PC-9 (cell line): ENCODE results near the gene RNF126. TPM values are rescaled to one million over a fixed set of nuclear protein-coding genes. Genes with fewer than 3 reads are reported as not detected.
A peak's percentile ranks its signal among the peaks of the same experiment; 100 is the strongest.
"Not testable (repeated sequence)": the region's sequence is repeated elsewhere in the genome, so short reads cannot be mapped to it uniquely, and the experiment has no call there.

Experiments
- BruUV-seq: library from RNA; stranded (reverse); fragments of 400-500 nt; replicated peaks from 2 replicates; lab custom pipeline; 2021; lab: Mats Ljungman, UMichigan
- CTCF ChIA-PET: fragments of 300-600 bp; sonication (Branson Sonifier 250); formaldehyde crosslinking; loops from one replicate; lab custom pipeline; 2022; ENCODE audit warnings: antibody characterized with exemption; lab: Charles Lee
- POLR2A ChIA-PET: fragments of 300-600 bp; sonication (Branson Sonifier 250); formaldehyde crosslinking; loops from one replicate; lab custom pipeline; 2022; ENCODE audit warnings: antibody characterized with exemption; ENCODE audit not compliant: unreplicated experiment; lab: Charles Lee
- DNase-seq, 2 experiments: peaks; one replicate each; pipeline versions ENCODE4 v3.0.0 to v3.0.0-alpha.2; 2015 to 2022; ENCODE audit warnings: mixed read lengths in 1 of 2
- H2AFZ ChIP-seq: fragments of 200-600 bp; sonication (generic); 2 replicates; pipeline ENCODE4 v1.8.1; 2017; ENCODE audit warnings: antibody characterized with exemption
- H3F3A ChIP-seq: fragments of 200-600 bp; sonication (generic); 2 replicates; pipeline ENCODE4 v1.8.1; 2017; ENCODE audit warnings: antibody characterized with exemption, mild to moderate bottlenecking, low read depth; ENCODE audit not compliant: insufficient read depth
- H3K27ac ChIP-seq: fragments of 200-600 bp; sonication (generic); 2 replicates; pipeline ENCODE4 v1.6.1; 2016; ENCODE audit warnings: mixed run types
- H3K27me3 ChIP-seq: fragments of 200-600 bp; sonication (generic); 2 replicates; pipeline ENCODE4 v1.6.1; 2016; ENCODE audit warnings: low read depth, mixed run types; ENCODE audit not compliant: insufficient read depth
- H3K36me3 ChIP-seq: fragments of 200-600 bp; sonication (generic); 2 replicates; pipeline ENCODE4 v1.6.1; 2016; ENCODE audit warnings: low read depth, mixed run types
- H3K4me1 ChIP-seq: fragments of 200-600 bp; sonication (generic); replicated peaks from 2 replicates; pipeline ENCODE4 v1.6.1; 2016; ENCODE audit warnings: mixed run types; ENCODE audit not compliant: insufficient read depth
- H3K4me2 ChIP-seq: fragments of 200-600 bp; sonication (generic); 2 replicates; pipeline ENCODE4 v1.6.1; 2017; ENCODE audit warnings: mixed run types
- H3K4me3 ChIP-seq: fragments of 200-600 bp; sonication (generic); 2 replicates; pipeline ENCODE4 v1.6.1; 2016; ENCODE audit warnings: mixed run types
- H3K79me2 ChIP-seq: fragments of 200-600 bp; sonication (generic); 2 replicates; pipeline ENCODE4 v1.6.1; 2017; ENCODE audit warnings: low read depth, mixed run types
- H3K9me2 ChIP-seq: fragments of 200-600 bp; sonication (generic); 2 replicates; pipeline ENCODE4 v1.8.1; 2017; ENCODE audit warnings: mild to moderate bottlenecking; ENCODE audit not compliant: insufficient read depth
- H3K9me3 ChIP-seq: fragments of 200-600 bp; sonication (generic); 2 replicates; pipeline ENCODE4 v1.8.1; 2016; ENCODE audit warnings: low read depth; ENCODE audit not compliant: insufficient read depth
- H4K20me1 ChIP-seq: fragments of 200-600 bp; sonication (generic); 2 replicates; pipeline ENCODE4 v1.8.1; 2017; ENCODE audit not compliant: insufficient read depth
- EZH2 ChIP-seq: fragments of 200-600 bp; sonication (generic); IDR thresholded peaks from 2 replicates; pipeline ENCODE4 v1.8.0; 2017; ENCODE audit warnings: antibody characterized with exemption, low read depth
- intact Hi-C: fragments of 100-400 bp; cut with micrococcal nuclease; formaldehyde crosslinking; loops from one replicate; pipeline ENCODE4 v1.10.0; 2022; ENCODE audit not compliant: unreplicated experiment
- total RNA-seq: library from RNA; stranded (reverse); gene quantifications from 2 replicates; pipeline ENCODE4 v1.2.3, GENCODE V29; 2021
- TF ChIP-seq, protein P1 (sequence below): fragments of 200-600 bp; sonication (generic); conservative IDR thresholded peaks from 2 replicates; pipeline ENCODE4 v1.6.1; 2017; ENCODE audit warnings: mixed run types, antibody characterized with exemption, mild to moderate bottlenecking, moderate library complexity

The RNF126 gene
- total RNA-seq, 1 experiment from 2014 or later, result 54.4 TPM

DNA sequence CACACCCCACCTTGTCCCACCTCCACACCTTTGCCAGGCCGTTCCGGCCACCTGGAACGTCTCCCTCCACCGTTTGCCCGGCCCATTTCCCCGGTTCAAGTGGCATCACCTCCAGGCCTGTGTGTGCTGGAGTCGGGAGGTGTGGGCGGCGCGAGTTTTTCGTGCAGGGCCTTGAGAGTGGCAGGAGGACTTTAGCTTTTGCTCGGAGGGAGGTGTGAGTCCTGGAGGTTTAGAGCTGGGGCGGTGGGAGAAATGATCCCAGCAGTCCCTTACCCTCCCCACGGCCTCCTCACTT, 41.4 kb upstream of the RNF126 start:
- H3K9me2 ChIP-seq, result no peaks in the 10 kb centered on the region
- no peak overlapping the region for H2AFZ ChIP-seq
- no peak overlapping the region for H3K4me3 ChIP-seq
- no peaks in the 10 kb centered on the region for H3K79me2 ChIP-seq
- DNase-seq, result no peak
- no TSS peak for BruUV-seq
- intact Hi-C loops, result no loop called here
- no peaks in the 10 kb centered on the region for H3K36me3 ChIP-seq
- H3K9me3 ChIP-seq, result no peaks in the 10 kb centered on the region
- TF ChIP-seq, protein P1, sequence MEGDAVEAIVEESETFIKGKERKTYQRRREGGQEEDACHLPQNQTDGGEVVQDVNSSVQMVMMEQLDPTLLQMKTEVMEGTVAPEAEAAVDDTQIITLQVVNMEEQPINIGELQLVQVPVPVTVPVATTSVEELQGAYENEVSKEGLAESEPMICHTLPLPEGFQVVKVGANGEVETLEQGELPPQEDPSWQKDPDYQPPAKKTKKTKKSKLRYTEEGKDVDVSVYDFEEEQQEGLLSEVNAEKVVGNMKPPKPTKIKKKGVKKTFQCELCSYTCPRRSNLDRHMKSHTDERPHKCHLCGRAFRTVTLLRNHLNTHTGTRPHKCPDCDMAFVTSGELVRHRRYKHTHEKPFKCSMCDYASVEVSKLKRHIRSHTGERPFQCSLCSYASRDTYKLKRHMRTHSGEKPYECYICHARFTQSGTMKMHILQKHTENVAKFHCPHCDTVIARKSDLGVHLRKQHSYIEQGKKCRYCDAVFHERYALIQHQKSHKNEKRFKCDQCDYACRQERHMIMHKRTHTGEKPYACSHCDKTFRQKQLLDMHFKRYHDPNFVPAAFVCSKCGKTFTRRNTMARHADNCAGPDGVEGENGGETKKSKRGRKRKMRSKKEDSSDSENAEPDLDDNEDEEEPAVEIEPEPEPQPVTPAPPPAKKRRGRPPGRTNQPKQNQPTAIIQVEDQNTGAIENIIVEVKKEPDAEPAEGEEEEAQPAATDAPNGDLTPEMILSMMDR, result no peak
- no peak for TF ChIP-seq EZH2
- H3F3A ChIP-seq, result peaks cover 30% of the 10 kb centered on the region
- ChIA-PET CTCF (no interaction called here), POLR2A (no interaction called here)
- H3K4me1 ChIP-seq, result no peaks in the 10 kb centered on the region
- no peaks in the 10 kb centered on the region for H4K20me1 ChIP-seq
- 0 out of 2 replicates have a peak overlapping the region, but pooled peaks have one; percentile 13 for H3K4me2 ChIP-seq
- H3K27ac ChIP-seq, result no peak overlapping the region
- no peaks in the 10 kb centered on the region for H3K27me3 ChIP-seq

DNA sequence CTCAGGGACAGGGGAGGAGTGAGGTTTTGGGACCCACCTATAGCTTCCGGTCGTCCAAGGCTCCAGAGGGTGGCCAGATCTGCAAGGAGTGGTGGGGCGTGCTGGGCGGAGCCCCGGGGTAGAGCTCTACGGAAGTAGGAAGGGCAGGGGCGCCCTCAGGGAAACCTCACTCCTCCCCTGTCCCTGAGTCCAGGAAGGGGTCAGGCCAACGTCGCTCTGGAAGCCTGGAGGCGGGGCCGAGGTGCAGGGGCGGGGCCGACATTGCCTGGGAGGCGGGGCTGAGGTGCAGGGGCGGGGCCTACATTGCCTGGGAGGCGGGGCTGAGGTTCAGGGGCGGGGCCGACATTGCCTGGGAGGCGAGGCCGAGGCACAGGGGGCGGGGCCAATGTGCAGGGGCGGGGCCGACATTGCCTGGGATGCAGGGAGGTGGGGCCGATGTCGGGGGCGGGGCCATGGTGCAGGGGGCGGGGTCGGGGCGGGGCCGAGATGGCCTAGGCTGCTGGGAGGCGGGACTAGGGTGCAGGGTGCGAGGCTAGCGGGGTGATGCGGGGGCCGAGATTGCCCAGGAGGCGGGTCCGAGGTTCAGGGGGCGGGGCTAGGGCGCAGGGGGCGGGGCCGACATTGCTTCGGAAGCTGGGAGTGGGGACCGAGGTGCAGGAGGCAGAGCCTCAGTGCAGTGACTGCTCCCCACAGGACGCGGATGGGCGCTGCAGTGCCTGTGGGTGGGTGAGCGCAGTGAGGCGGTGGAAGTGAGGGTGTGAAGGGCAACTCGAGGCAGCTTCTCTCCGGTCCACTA, 40.8 kb upstream of the RNF126 start:
- POLR2A ChIA-PET, result no interaction called here
- CTCF ChIA-PET, result no interaction called here
- H2AFZ ChIP-seq, result no peak overlapping the region
- no peaks in the 10 kb centered on the region for H3K36me3 ChIP-seq
- no TSS peak for BruUV-seq
- no peaks in the 10 kb centered on the region for H3K4me1 ChIP-seq
- TF ChIP-seq, protein P1, result no peak
- no peak for TF ChIP-seq EZH2
- H3F3A ChIP-seq, result peaks cover 30% of the 10 kb centered on the region
- 0 out of 2 replicates have a peak overlapping the region, but pooled peaks have one; percentile 13 for H3K4me2 ChIP-seq
- no peaks in the 10 kb centered on the region for H3K27me3 ChIP-seq
- no peaks in the 10 kb centered on the region for H3K79me2 ChIP-seq
- no peak overlapping the region for H3K27ac ChIP-seq
- H3K9me2 ChIP-seq, result no peaks in the 10 kb centered on the region
- DNase-seq, result peak; percentile 43 to 62
- H3K9me3 ChIP-seq, result no peaks in the 10 kb centered on the region
- H3K4me3 ChIP-seq, result no peak overlapping the region; the same call in 1 of the 2 replicates
- intact Hi-C loops, result no loop called here
- H4K20me1 ChIP-seq, result no peaks in the 10 kb centered on the region

DNA sequence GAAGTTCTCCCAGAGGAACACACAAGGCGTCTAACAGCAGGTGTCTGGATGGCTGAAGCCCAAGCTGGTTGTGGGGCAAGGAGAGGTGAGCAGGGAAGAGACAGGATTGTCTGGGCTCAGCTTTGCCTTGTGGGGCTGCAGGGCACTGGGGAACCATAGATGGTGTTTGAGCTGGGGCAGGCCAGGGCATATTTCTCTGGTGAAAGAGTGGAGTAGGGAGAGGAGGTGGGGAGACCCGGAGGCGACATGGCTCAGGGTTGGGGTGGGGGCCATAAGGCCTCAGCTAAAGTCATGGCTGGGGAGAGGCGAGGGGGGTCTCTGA, 40.3 kb upstream of the RNF126 start:
- no peaks in the 10 kb centered on the region for H4K20me1 ChIP-seq
- POLR2A ChIA-PET, result no interaction called here
- TF ChIP-seq EZH2, result no peak
- TF ChIP-seq, protein P1, result no peak
- H3K36me3 ChIP-seq, result no peaks in the 10 kb centered on the region
- no peak for DNase-seq
- H3K27me3 ChIP-seq, result no peaks in the 10 kb centered on the region
- intact Hi-C loops, result no loop called here
- H3K4me3 ChIP-seq, result no peak overlapping the region; the same call in 1 of the 2 replicates
- H3F3A ChIP-seq, result peaks cover 30% of the 10 kb centered on the region
- no peaks in the 10 kb centered on the region for H3K79me2 ChIP-seq
- no peak overlapping the region for H3K4me2 ChIP-seq
- H3K9me2 ChIP-seq, result no peaks in the 10 kb centered on the region
- H3K4me1 ChIP-seq, result no peaks in the 10 kb centered on the region
- H3K27ac ChIP-seq, result no peak overlapping the region
- CTCF ChIA-PET, result no interaction called here
- no peaks in the 10 kb centered on the region for H3K9me3 ChIP-seq
- no peak overlapping the region for H2AFZ ChIP-seq
- BruUV-seq, result no TSS peak

DNA sequence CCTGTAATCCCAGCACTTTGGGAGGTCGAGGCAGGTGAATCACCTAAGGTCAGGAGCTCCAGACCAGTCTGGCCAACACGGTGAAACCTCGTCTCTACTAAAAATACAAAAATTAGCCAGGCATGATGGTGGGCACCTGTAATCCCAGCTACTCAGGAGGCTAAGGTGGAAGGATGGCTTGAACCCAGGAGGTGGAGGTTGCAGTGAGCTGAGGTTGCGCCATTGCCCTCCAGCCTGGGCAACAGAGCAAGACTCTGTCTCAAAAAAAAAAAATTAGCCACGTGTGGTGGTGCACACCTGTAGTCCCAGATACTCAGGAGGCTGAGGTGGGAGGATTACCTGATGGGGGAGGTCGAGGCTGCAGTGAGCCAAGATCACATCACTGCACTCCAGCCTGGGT, 39.8 kb upstream of the RNF126 start:
- H4K20me1 ChIP-seq, H3K36me3 ChIP-seq, H3K4me3 ChIP-seq, H3K79me2 ChIP-seq, CTCF ChIA-PET, POLR2A ChIA-PET, BruUV-seq, H3K9me2 ChIP-seq, intact Hi-C loops, H3K27ac ChIP-seq, H3K9me3 ChIP-seq, H3K4me1 ChIP-seq, H3K27me3 ChIP-seq, H3K4me2 ChIP-seq, H2AFZ ChIP-seq, DNase-seq: not testable (repeated sequence)
- H3F3A ChIP-seq, result peaks cover 26% of the 10 kb centered on the region

DNA sequence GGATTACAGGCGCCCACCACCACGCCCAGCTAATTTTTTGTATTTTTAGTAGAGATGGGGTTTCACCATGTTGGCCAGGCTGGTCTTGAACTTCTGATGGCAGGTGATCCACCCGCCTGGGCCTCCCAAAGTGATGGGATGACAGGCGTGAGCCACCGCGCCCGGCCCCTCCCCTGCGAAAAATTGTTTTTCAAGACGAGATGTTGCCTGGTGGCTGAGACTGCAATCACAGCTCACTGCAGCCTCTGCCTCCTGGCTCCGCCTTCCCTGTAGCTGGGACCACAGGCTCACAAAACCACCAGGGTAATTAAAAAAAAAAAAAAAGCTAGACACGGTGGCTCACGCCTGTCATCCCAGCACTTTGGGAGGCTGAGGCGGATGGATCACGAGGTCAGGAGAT, 36.9 kb upstream of the RNF126 start:
- H3K27me3 ChIP-seq, result peaks cover 12% of the 10 kb centered on the region
- POLR2A ChIA-PET, H2AFZ ChIP-seq, H3K4me3 ChIP-seq, H3K9me2 ChIP-seq, H3K27ac ChIP-seq, H3K79me2 ChIP-seq, BruUV-seq, H3K4me1 ChIP-seq, H3K9me3 ChIP-seq, CTCF ChIA-PET, H4K20me1 ChIP-seq, H3K36me3 ChIP-seq, H3K4me2 ChIP-seq, DNase-seq, intact Hi-C loops: not testable (repeated sequence)
- peaks cover 16% of the 10 kb centered on the region; the same call in 1 of the 2 replicates for H3F3A ChIP-seq
